HG03571 (cell line): ENCODE results near the gene NR2F1-AS1.

Experiments used
- ATAC-seq: cut with Tn5 transposase; IDR thresholded peaks from one replicate; pipeline ENCODE4 v1.9.1; 2021; ENCODE audit not compliant: unreplicated experiment

The NR2F1-AS1 gene

DNA sequence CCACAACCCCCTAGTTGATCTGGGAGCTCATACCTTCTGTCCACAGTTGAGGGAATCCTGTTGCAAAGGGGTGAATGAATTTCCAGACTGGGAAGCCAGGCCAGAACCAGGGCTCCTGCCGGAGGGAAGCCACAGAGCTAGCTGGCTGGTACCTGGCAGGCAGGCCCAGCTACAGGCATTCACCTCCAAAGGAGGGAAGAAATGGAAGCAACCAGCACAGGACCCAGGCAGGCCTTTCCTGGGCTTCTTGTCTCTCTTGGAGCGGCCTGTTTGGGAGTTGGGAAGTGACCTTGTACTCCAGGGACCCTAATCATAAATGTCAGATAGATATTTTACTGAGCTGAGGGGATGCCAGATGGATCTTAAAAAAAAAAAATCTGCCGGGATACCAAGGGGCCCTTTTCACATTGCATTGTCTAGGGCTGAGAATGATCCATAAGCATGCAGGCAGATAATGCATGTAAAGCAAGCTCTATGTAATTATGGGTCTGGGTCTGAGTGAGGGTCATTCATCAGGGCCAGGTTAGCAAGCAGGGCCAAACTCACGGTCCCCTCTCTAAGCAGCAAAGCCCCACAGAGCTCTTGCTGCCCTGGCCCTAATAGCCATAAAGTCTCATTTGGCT is 10.4 kb upstream of the NR2F1-AS1 start:
- no peak for ATAC-seq

DNA sequence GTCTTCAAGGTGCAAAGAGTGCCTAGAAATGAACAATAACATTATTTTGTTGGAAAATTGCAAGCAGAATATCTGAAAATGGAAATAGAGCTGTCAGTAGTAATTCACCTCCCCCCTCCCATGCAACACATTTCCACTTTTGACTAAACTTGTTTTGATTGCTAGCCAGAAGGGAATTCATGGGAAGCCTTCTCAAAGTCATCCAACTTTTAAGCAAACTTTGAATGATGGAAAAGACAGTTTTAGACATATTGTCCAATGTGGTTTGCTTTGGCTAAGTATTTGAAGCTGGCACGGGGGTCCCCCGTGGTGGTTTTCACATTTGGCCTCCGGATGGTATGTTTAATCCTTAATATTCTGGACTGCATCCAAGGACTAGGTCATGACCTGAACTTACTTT is 9.5 kb upstream of the NR2F1-AS1 start:
- ATAC-seq = no peak

DNA sequence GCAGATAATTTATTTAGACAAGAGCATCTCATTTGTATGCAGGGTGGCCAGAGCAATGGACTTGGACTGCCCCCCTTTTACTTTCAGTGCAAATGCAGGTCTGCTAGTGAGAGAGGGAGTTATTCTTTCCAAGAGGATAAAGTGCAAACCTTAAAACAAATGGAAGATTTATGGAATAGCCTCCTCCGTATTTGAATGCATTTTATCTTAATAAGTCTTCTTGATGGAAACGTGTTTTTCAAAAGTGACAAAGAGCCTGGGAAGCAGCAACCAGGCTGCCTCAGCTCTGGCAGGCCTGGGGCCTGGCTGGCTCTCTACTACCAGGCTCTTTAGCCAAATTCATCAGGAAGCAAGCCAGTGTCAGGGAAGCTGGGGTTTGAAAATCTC is 8.8 kb upstream of the NR2F1-AS1 start:
- ATAC-seq = no peak

DNA sequence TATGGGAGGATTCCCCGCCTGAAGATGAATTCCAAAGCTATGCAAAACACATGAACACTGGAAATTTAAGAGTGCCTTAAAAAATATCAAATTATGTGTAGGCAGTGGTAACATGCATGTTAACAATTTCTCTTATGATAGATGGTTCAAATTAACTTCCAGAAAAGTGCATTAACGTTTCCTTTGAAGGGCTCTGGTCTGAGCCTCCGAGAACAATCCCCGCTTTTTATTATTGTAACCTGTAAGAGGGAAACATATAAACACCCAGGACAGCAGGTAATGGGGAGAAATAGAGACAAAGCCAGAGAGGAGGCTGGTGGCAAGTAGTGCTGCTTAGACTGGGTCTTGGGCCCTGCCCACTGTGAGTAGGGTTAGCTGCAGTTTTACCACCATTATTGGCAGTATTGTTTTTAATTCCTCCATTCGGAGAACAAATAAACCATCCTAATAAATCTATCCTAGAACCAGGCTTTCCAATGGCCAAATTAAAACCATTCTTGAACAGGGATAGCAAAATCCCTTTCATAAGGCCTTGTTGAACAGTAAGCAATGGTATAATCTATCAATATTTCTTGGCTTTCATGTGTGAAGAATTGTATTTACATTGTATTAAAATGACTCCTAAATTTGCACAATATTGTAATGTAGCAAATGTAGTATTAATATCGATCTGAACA is 8.3 kb upstream of the NR2F1-AS1 start:
- ATAC-seq = no peak

DNA sequence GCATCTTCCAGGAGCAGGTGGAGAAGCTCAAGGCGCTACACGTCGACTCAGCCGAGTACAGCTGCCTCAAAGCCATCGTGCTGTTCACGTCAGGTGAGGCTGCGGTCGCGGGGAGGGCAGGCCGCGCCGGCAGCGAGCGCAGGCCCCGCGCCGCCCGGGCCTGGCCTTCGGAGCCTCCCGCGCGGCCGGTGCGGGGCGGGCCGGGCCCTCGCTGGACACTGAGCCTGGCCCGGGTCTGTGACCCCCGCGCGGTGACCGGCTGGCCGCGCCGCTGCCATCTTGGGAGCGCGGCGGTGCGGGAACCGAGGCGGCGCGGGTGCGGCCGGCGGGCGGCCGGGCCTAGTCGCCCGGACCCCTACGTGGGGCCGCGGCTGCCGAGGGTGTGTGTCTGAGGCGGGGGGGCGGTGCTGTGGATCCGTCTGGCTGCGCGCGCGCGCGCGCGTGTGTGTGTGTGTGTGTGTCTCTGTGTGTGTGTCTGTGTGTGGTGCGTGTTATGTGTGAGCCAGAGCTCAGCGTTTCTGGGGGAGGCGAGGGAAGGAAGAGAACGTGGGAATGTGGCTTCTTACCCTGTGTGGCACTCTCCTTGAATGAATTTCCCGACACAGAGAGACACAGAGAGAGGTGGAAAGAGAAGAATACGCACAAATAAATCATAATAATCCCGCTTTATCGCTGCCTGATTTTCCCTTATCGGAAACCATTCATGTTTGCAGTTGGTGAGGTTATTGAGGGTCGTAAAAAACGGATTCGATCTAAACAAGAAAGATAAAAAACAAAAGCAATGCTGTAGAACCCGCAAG is 7.5 kb upstream of the NR2F1-AS1 start:
- ATAC-seq = no peak

DNA sequence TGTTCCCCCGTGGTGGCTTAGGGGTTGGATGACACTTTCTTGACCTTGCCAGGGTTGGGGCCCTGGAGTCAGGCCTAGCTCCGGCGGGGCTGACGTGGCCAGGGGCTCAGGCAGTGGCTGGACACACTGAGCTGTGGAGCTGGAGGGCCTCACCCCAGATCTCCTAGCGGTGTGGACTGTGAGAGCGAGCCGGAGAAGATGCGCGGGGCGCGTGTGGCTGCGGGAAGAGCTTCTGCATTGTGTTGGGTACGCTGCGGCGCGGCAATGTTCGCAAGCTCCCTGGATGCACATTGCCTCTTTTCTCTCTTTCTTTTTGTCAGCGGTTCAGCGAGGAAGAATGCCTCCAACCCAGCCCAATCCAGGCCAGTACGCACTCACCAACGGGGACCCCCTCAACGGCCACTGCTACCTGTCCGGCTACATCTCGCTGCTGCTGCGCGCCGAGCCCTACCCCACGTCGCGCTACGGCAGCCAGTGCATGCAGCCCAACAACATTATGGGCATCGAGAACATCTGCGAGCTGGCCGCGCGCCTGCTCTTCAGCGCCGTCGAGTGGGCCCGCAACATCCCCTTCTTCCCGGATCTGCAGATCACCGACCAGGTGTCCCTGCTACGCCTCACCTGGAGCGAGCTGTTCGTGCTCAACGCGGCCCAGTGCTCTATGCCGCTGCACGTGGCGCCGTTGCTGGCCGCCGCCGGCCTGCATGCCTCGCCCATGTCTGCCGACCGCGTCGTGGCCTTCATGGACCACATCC is 6.8 kb upstream of the NR2F1-AS1 start:
- ATAC-seq = no peak

DNA sequence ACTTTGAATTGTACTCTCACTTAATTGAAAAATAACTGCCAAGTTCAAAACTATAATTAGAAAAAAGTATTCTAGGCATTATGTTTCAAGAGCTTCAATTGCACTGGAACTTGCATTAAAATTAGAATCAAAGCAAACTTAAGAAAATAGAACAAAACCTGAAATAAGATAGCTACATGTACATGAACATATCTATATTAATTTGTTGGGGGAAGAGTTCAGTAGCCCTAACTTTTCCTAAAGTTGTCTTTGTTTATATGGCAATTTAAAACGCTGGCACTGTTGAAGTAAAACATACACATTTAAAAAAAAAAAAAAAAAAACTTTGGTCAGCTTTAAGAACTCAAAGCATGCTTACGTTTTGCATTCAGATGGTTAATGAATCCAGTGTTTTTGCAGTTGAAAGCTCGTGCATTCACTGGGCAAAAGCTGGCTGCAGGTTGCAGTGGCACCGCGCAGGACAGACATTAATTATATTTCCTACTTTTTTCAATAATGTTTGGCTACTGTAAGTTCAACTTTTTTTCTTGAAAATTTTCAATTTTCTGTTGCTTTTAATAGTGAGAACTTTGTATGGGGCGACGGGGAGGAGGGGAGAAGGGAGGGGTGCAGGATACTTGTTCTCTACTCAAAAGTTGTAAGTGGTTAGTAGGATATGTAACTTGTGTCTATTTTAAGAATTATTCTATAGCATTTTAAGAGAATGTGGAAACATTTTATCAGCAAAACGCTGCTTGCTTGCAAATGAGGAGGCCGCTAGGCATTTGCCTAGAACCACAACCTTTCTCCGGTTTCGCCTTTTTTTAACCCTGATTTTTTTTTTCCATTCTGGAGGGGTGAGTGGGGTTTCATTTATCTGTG is 5.9 kb upstream of the NR2F1-AS1 start:
- ATAC-seq = no peak

DNA sequence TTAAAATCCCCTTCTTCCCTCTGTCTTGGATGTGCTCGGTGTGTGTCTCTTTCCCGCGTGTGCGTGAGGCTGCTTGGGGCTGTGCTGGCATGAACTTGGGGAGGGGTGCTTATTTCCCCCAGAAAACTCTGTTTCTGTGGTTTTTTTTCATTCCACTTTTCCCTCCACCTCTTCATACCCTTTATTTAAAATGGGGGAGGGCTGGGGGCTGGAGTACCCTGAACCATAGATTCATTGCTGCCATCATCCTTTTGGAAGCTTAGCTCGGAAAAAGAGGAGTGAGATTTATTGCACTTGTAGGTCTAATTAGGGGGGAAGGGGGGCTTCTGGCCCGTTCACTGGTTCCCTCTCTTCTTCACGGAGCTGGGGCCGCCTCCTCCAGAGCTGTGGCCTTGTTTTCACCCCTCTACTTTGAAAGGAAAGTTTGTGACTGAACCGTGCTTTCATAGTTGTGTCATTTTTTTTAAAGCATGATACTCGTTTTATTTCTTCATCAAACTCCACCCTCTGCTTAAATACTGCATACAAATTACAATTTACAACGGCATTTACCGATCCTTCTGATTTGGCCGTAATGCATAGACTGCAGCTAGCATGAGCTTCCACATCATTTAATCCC is 4.9 kb upstream of the NR2F1-AS1 start:
- no peak for ATAC-seq

DNA sequence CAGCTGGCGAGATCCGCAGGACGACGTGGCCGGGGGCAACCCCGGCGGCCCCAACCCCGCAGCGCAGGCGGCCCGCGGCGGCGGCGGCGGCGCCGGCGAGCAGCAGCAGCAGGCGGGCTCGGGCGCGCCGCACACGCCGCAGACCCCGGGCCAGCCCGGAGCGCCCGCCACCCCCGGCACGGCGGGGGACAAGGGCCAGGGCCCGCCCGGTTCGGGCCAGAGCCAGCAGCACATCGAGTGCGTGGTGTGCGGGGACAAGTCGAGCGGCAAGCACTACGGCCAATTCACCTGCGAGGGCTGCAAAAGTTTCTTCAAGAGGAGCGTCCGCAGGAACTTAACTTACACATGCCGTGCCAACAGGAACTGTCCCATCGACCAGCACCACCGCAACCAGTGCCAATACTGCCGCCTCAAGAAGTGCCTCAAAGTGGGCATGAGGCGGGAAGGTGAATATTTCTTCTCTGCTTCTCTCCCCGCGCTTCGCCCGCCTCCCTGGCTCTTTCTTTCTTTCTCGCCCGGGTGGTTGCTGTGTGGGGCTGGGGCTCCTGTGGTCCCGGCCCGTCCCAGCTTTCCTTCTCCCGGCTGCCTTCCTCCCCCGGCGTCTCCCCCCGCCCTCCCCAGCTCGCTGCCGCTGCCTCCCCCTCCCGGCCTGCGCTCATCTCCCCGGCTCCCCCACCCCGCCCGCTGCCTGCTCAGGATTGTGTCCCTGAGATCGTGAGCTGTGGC is 4.2 kb upstream of the NR2F1-AS1 start:
- no peak for ATAC-seq

DNA sequence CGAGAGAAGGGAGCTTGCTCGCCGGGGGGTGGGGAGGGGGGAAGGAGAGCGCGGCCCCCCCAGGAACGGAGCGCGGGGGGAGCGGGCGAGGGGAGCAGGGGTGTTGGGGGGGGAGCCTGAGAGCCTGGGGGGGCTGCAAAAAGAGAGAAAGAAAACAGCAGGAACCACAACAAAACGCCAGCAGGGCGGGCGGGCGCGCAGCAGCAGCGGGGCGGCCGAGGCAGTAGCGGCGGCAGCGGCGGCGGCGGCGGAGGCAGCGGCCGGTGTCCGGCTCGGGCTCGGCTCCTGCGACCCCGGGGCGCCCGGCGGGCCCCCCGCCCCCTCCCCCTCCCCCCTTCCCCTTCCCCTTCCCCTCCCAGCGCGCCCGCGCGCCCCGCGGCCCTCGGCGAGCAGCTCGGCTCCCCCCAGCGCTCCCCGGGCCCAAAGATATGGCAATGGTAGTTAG is 3.6 kb upstream of the NR2F1-AS1 start:
- no peak for ATAC-seq

DNA sequence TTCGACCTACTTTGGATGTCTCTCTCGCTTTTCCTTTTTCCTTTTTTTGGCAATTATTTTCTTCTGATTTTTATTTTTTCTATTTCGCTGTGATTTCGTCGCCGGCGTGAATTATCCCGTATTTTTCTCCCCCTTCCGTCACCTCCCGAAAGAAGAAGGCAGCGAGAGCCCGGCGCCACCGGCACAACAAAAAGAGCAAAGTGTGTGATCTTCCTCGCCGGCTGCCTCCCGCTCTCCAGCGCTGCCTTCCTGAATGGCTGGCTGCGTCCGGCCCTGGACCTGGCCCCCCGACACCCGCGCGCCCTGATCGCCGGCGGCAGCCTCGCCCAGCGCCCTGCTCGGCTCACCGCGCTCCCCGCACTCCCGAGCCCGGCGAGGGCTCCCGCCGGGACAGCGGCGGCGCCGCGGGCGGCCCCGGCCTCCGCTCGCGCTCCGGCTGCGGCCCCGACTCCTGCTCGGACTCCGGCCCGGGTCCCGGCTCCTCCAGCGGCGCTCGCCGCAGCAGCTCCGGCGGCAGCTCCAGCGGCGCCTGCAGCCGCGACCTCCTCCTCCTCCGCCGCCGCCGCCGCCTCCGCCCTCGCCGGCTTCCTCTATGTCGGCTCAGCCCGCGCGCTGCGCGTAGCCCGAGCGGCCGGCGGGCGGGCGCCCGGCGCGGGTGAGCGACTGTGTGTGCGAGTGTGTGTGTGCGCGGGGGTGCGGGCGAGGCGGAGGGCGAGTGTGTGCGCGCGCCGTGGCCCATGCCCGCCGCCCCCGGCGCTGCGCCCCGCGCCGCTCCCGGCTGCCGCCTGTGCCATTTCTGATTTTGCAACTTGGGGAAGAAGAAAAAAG is 3.0 kb upstream of the NR2F1-AS1 start:
- ATAC-seq = no peak

DNA sequence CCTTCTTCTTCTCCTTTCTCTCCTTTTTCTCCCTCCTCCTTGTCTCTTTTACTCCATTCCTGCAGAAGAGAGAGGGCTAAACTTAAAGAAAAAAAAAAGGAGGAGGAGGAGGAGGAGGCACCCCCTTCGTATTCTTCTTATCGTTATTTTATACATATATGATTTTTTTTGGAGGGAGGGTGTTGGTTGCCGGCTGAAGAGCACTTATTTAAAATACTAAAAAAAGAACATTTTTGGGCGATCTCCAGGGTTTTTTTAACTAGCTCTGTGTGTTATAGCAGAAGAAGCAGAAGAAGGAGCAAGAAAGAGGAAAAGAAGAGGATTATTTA is 2.4 kb upstream of the NR2F1-AS1 start:
- no peak for ATAC-seq

DNA sequence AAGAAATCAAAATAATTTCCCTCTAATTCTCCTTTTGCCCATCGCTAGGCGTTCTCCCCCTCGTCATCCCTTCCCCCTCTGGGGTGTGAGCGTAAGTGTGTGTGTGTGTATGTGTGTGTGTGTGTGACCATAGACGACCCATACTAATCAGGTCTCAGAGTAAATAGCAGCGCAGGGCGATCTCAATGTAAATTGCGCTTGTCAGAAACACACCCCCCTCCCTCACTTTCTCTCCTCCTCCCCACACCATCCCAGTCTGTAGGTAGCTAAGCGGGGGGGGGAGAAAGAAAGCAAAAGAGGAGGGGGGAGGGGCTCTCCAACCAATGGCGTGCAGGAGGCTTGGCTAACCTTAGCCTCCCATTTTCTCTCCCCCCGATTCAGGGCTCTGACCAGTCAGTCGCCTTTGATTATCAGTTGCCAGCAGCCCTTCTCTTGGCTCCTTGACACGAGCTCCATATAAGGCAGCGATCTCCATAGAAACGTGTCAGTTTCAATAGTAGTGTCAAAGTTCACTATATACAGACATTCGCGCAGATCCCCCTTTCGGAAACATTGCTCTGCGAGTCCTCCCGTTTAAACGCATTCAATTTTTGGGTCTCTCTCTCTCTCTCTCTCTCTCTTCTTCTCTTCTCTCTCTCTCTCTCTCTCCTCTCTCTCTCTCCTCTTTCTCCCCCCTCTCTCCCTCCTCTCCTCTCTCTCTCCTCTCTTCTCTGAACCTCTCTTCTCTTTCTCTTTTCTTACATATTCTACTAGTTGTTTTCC is 1.8 kb upstream of the NR2F1-AS1 start, which contains the start of gene NR2F1:
Gene NR2F1 (plus strand): TSS at position 546 of the 762 bp plus-strand sequence. CDS start 1,802 bp downstream, outside the sequence.
- no peak for ATAC-seq

DNA sequence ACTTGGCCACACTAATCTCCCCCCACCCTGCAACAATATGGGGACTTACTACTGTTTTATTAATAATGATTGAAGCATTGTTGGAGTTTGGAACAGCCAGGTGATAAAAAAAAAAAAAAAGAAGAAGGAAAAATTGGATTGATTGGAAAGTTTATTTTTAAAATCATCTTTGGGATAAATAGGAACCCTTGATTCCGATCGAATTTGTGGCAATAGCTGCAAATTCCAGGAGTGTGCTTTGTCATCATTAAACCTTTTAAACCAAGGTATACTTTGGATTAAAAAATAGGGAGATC is 1.1 kb upstream of the NR2F1-AS1 start:
- ATAC-seq = no peak

DNA sequence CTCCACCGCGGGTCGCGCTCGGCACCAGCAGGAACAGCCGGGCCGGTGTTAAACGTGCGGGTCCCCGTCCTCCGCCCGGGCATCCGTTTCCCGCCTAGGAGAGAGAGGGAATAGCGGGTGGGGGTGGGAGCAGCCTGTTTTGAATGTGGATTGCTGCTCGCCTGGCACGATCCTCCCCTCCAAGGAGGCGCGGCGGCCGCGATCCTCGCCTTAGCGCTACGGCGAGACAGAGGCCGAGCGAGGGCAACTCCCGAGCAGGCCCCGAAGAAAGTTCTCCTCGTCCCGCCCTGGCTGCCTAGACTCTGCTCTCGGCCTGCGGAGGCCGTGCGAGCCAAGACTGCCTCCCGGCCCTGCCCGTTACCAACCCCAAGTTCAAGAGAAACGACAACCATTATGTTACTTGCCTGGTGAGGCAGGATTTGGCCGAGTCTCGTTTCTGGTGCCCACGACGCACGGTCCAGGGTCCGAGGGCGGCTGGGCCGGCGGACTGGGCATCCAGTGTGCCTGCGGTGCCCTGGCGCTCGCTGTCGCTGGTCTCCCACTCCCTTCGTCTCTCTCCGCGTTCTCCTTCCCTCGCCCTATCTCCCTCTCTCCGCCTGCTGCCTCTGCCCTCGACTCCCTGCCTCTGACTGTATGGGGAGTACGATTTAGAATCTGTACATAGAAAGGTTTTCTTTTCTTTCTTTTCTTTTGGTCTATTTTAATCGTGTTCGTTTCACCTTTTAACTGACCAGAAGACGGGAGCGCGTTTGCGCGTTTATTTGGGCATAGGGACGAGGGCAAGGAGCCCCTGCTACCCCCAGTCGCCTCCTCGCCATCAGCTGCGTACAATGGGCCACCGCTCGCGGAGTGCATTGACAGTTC is 724 bp downstream of the NR2F1-AS1 start:
- no peak for ATAC-seq

DNA sequence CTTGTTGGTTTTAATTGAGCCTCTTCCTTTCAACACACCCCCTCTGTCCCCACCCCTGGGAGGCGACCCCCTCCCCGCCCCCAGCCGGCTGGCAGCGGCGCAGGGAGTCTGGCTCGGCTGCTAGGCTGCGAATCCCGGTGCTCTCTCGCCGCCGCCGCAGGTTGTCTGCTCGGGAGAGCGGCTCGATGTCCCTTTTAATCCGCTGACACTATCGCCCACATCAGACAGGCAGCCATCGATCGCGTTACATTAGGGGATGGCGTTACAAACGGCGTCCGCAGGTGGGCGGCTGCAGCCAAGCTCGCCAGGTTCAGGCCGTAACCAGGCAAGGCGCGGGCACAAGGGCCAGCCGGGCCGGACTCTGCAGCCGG is 1.3 kb downstream of the NR2F1-AS1 start:
- no peak for ATAC-seq
